HG02610 (cell line): Measurements from ENCODE around the gene GPRIN3.
"Not testable (repeated sequence)": the region's sequence is repeated elsewhere in the genome, so short reads cannot be mapped to it uniquely, and the experiment has no call there.

Experiments used
- ATAC-seq: cut with Tn5 transposase; IDR thresholded peaks from one replicate; pipeline ENCODE4 v1.9.1; 2021; ENCODE audit warnings: mild to moderate bottlenecking, moderate library complexity; ENCODE audit not compliant: unreplicated experiment

GPRIN3 gene

GRCh38 chr4:89314291-89314690 lies 6.7 kb upstream of the GPRIN3 start:
- no peak for ATAC-seq

- no peak for ATAC-seq
Observed at GRCh38 chr4:89312066-89312465, 4.5 kb upstream of the GPRIN3 start.

GRCh38 chr4:89311433-89311832 lies 3.8 kb upstream of the GPRIN3 start:
- ATAC-seq = no peak

- ATAC-seq = not testable (repeated sequence)
Observed at GRCh38 chr4:89309154-89309553, 1.6 kb upstream of the GPRIN3 start.

DNA sequence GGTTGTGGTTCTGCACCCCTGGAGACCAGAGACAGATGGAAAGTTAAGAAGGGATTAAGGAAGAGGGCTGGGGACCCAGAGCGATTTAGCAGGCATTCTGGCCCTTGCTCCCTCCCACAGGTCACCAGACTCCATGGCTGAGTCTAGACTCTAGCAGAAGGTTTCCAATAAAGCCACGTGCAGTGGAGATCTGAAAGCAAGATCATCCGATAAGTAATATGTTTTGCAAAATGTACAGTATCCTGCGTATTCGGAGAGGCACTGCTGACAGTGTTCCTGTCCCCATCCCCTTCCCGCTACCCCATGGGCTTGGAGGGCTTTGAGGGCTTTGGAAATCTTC lies 531 bp upstream of the GPRIN3 start:
- peak; percentile 2 for ATAC-seq

DNA sequence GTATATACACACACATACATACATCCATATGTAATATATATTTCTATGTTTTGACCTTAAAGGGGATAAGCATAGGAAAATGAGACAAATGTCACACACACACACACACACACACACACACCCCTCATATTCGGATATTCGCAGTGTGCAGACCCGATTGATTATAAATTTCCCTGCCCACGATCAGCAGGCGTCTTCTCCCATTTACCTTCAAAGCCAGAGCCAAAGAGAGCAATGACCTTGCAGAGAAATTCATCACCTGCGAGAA lies 488 bp downstream of the GPRIN3 start:
- ATAC-seq = no peak

DNA sequence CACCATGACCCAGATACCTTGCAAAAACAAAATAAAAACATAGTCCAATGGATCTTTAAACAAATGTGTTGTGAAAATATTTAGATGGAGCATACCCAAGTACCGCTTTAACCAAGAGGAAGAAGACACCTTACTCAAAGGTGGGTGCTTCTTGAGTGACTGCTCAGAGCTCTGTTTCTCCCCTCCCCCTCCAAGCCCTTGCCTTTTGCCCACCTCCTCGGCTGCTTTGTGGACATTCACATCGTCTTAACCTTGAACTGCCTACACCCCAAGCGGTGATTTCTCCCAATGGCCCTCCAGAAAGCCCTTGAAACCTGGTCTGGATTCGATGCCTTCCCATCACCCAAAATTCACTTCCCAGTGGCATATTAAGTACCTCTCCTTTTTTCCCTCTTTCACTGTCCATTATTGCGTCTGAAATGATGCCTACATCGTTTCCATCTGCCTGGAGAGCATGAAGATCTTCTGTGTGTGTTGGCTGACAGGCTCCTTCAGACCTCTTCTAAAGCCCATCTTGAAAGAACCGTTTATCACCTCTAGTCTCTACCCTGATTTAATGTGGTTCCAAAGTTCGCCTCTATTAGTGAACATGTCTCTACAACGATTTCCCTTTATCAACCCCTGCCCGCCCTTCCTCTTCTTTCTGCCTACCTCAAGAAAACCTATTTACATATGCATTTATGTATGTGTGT lies 968 bp downstream of the GPRIN3 start:
- ATAC-seq = no peak

- ATAC-seq = no peak
Observed at GRCh38 chr4:89305712-89306437, 1.7 kb downstream of the GPRIN3 start.

- no peak for ATAC-seq
Observed at GRCh38 chr4:89305028-89305427, 2.6 kb downstream of the GPRIN3 start.

DNA sequence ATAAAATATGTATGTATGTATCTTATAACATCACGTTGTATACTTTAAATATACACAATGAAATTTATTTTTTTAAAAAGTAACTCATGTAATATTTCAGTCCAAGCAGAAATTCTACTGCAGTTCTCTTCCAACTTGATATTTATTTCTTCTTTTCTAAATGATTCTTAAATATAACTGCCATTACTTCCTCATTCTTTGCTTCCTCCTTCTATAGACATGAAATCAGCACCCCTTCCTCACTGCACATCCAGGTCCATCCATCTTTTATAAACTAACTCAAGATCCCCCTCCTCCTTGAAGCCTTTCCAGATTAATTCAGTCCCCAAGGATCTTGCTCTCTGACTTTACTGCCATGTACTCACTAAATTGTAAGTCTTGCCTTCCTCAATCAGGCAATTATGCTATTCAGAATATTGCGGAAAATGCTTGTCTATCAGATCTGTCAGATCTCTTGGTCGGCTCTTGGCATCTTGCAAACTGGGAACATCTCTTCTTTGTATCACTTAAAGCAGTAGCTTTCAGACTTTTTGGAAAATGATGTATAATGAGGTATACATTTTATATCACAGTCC lies 3.7 kb downstream of the GPRIN3 start:
- ATAC-seq = no peak

- ATAC-seq = no peak
Observed at GRCh38 chr4:89303177-89303576, 4.4 kb downstream of the GPRIN3 start.

GRCh38 chr4:89301902-89302301 lies 5.7 kb downstream of the GPRIN3 start:
- no peak for ATAC-seq

DNA sequence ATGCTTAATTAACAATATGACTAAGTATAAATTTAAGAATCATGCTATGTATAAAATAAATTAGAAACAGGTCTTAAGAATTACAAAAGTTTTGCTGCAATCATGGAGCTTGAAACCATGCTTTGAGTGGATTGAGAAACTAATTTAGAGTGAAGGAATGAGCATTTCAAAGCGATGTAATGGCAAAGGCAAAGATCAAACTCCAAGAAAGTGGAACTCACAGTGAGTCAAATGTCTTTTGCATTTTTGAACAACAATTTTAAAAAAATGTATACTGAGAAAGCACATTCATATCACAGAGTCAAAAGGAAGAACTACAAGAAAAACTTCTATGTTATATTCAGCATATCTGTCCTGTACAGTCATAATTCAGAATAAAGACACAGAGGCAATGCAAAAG lies 6.6 kb downstream of the GPRIN3 start:
- no peak for ATAC-seq

DNA sequence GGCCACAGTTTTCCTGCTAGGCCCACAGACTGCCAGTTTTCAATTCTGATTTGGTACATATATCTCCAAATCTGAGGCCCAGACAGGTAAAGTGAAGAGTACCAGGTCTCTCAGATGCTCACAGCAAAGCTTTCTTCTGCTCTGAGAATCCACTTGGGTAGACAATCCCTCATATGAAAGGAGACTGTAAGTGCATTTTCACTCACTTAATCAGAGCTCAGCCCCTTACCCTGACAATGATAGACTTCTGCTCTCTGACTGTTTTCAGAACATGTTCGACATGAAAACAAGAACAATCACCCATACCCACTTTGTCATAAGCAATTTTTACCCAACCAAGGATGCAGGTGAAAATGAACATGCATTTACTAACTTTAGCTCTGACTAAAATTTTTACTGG lies 7.1 kb downstream of the GPRIN3 start:
- ATAC-seq = no peak

- no peak for ATAC-seq
Observed at GRCh38 chr4:89300060-89300459, 7.5 kb downstream of the GPRIN3 start.

DNA sequence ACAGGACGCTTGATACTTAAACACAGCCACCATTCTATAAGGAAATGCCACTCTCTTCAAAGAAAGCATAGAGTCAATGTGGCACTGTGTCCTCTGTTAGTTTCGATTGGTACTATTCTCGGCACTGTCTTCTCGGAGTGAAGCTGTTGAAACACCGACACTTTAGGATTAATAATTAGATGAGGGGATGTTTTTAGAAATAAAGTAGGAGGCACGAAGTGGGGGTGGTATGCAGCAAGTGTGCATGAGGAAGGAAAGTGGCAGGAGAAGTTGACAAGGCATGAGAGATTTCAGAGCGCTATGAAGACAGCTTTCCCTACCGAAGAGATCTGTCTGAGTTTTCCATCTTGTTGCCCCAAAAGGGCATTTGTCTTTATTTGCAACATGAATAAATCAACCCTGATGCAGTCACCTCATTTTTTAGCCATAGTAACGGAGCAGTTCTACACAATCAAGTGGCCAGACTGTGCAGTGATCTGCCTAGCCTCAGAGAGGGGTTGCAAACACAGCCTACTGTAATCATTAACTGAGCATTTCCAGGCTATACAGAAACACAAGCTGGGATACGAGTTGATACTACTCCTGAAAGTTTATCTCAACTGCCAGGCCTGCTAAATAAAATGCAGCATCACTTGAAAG lies 8.3 kb downstream of the GPRIN3 start:
- no peak for ATAC-seq

DNA sequence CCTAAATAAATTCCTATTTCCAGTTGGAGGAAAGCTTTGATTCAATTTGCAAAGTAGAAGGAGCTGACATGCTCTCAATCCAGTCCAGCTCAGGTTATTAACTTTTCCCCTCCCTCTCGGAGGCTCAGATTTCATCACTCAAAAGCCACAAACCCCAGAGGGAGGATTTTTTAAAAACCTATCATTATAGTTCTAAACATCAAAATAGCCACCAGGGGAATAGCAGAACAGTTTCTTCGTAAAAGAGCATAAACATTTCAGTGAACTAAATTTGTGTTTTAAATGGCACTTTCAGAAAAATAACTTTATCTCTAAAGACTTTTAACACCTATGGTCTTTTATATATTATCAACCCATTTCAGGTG lies 8.8 kb downstream of the GPRIN3 start:
- ATAC-seq = no peak

GRCh38 chr4:89298155-89298554 lies 9.4 kb downstream of the GPRIN3 start:
- ATAC-seq = no peak

DNA sequence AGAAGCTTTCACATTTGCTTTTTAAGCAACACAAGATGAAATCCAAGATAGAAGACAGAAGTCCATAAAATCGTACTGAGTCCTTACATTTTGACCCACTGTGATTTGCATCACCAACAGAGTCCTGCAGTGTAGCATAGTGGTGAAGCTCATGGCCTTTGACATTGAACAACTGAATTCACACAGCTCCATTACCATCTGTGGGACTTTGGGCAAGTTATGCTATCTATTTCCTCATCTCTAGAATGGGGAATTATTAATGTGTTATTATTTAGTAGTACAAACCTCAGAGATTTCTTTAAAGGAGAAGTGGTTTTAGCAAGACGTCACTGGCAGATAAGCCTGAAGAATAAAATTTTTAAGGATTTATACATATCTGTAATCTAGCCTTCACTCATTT lies 10.7 kb downstream of the GPRIN3 start:
- ATAC-seq = no peak

GRCh38 chr4:89296399-89296798 lies 11.2 kb downstream of the GPRIN3 start:
- ATAC-seq = no peak

- ATAC-seq = no peak
Observed at GRCh38 chr4:89295415-89295927, 12.1 kb downstream of the GPRIN3 start.
